Neuronal stem cell (in vitro differentiated cells): ENCODE results near the gene TVP23A.
A peak's percentile ranks its signal among the peaks of the same experiment; 100 is the strongest.

ENCODE experiments used
- DNase-seq: peaks from one replicate; pipeline ENCODE4 v3.0.0-alpha.2; 2013; ENCODE audit warnings: low spot score
- H2AFZ ChIP-seq: one replicate; pipeline ENCODE4 v1.6.1; 2013; ENCODE audit warnings: mild to moderate bottlenecking, low read length, inconsistent platforms
- H2AK5ac ChIP-seq: 2 replicates; pipeline ENCODE4 v1.6.1; 2013; ENCODE audit warnings: low read depth, mild to moderate bottlenecking, inconsistent platforms, low read length, moderate library complexity, mixed read lengths
- H2BK120ac ChIP-seq: 2 replicates; pipeline ENCODE4 v1.6.1; 2013; ENCODE audit warnings: low read depth, mild to moderate bottlenecking, inconsistent platforms, low read length, moderate library complexity, mixed read lengths
- H2BK12ac ChIP-seq: one replicate; pipeline ENCODE4 v1.6.1; 2013; ENCODE audit warnings: low read length, inconsistent platforms
- H2BK15ac ChIP-seq: 2 replicates; pipeline ENCODE4 v1.6.1; 2013; ENCODE audit warnings: mild to moderate bottlenecking, low read length, inconsistent platforms, mixed read lengths
- H2BK5ac ChIP-seq: one replicate; pipeline ENCODE4 v1.6.1; 2013; ENCODE audit warnings: inconsistent platforms, mild to moderate bottlenecking, low read length, moderate library complexity
- H3K14ac ChIP-seq: one replicate; pipeline ENCODE4 v1.6.1; 2013; ENCODE audit warnings: low read length, inconsistent platforms
- H3K18ac ChIP-seq: 2 replicates; pipeline ENCODE4 v1.6.1; 2013; ENCODE audit warnings: low read length, inconsistent platforms
- H3K23ac ChIP-seq: 2 replicates; pipeline ENCODE4 v1.6.1; 2013; ENCODE audit warnings: low read depth, mild to moderate bottlenecking, mixed read lengths, low read length, inconsistent platforms; ENCODE audit not compliant: poor library complexity
- H3K27ac ChIP-seq: replicated peaks from 3 replicates; pipeline ENCODE4 v1.5.1; 2013; ENCODE audit warnings: low read length, inconsistent platforms
- H3K27me3 ChIP-seq, 3 experiments: 2 replicates each; pipeline ENCODE4 v1.6.1; 2013; ENCODE audit warnings: low read length in 3 of 3, mild to moderate bottlenecking in 2 of 3, inconsistent platforms in 1 of 3, low read depth in 1 of 3, mixed read lengths in 1 of 3, moderate library complexity in 1 of 3; ENCODE audit not compliant: control insufficient read depth in 3 of 3, insufficient read depth in 3 of 3
- H3K36me3 ChIP-seq, 2 donors: replicated peaks in 1 of 2; 2 replicates each; pipeline ENCODE4 v1.6.1; 2013; ENCODE audit warnings: low read length in 2 of 2; ENCODE audit not compliant: control insufficient read depth in 2 of 2, insufficient read depth in 2 of 2
- H3K4ac ChIP-seq: 2 replicates; pipeline ENCODE4 v1.6.1; 2013; ENCODE audit warnings: inconsistent platforms, mild to moderate bottlenecking, low read length, moderate library complexity
- H3K4me1 ChIP-seq, 2 donors: 1 replicate in 1 of 2; 2 replicates in 1 of 2; pipeline ENCODE4 v1.6.1; 2013; ENCODE audit warnings: low read length in 2 of 2, low read depth in 1 of 2; ENCODE audit not compliant: control insufficient read depth in 2 of 2, insufficient read depth in 1 of 2
- H3K4me2 ChIP-seq: one replicate; pipeline ENCODE4 v1.6.1; 2013; ENCODE audit warnings: mild to moderate bottlenecking, low read length, inconsistent platforms; ENCODE audit not compliant: insufficient read depth, poor library complexity, severe bottlenecking
- H3K4me3 ChIP-seq, 2 donors: 2 replicates each; pipeline ENCODE4 v1.5.1; 2013; ENCODE audit warnings: low read length in 2 of 2, mild to moderate bottlenecking in 2 of 2, inconsistent platforms in 1 of 2, moderate library complexity in 1 of 2
- H3K79me1 ChIP-seq: one replicate; pipeline ENCODE4 v1.6.1; 2013; ENCODE audit warnings: low read depth, mild to moderate bottlenecking, inconsistent platforms, low read length, moderate library complexity
- H3K9ac ChIP-seq: one replicate; pipeline ENCODE4 v1.6.1; 2013; ENCODE audit warnings: mild to moderate bottlenecking, low read depth, low read length, inconsistent platforms; ENCODE audit not compliant: poor library complexity
- H3K9me3 ChIP-seq, 2 donors: replicated peaks in 1 of 2; 2 replicates each; pipeline versions ENCODE3 to v1.6.1; 2013; ENCODE audit warnings: low read length in 2 of 2, mild to moderate bottlenecking in 2 of 2, inconsistent platforms in 1 of 2, low read depth in 1 of 2, mixed read lengths in 1 of 2, moderate library complexity in 1 of 2; ENCODE audit not compliant: control insufficient read depth in 2 of 2, insufficient read depth in 1 of 2
- H4K8ac ChIP-seq: one replicate; pipeline ENCODE4 v1.6.1; 2013; ENCODE audit warnings: low read depth, mild to moderate bottlenecking, inconsistent platforms, low read length, moderate library complexity
- H4K91ac ChIP-seq: one replicate; pipeline ENCODE4 v1.6.1; 2013; ENCODE audit warnings: low read length, low read depth, mild to moderate bottlenecking, inconsistent platforms; ENCODE audit not compliant: poor library complexity
- WGBS, 2 donors: extraction: QIAGEN DNeasy Blood & Tissue Kit; methylation state at CpG; one replicate each; pipeline ENCODE4 v1.1.7; 2013; ENCODE audit warnings: missing lambda C conversion rate in 2 of 2, mixed read lengths in 1 of 2; ENCODE audit not compliant: insufficient read length in 2 of 2, insufficient replicate concordance in 1 of 2; ENCODE audit errors: extremely low coverage in 2 of 2; 5-methylcytosine and 5-hydroxymethylcytosine counted together

Gene TVP23A

GRCh38 chr16:10740000-10740844 is 78.4 kb downstream of the TVP23A start:
- Histone ChIP-seq H3K27ac (no peak overlapping the region), H2AFZ (no peak overlapping the region), H3K79me1 (no peaks in the 10 kb centered on the region), H3K27me3 (no peaks in the 10 kb centered on the region), H3K23ac (no peak overlapping the region), H2BK15ac (no peak overlapping the region), H4K91ac (no peak overlapping the region), H3K4me3 (no peak overlapping the region), H2BK12ac (no peak overlapping the region), H3K4ac (no peak overlapping the region), H4K8ac (no peak overlapping the region), H3K4me2 (no peak overlapping the region), H2BK5ac (no peak overlapping the region), H3K36me3 (no peaks in the 10 kb centered on the region), H3K9me3 (no peaks in the 10 kb centered on the region), H3K9ac (peak overlapping the region; percentile 63), H2AK5ac (no peak overlapping the region), H3K4me1 (peaks cover 2 to 3% of the 10 kb centered on the region in 2 donors), H3K18ac (no peak overlapping the region), H2BK120ac (no peak overlapping the region), H3K14ac (no peak overlapping the region)
- WGBS, 2 donors = no CpG with 5 or more reads among the region's 10 CpGs
- DNase-seq = no peak

- no peaks in the 10 kb centered on the region for H3K79me1 ChIP-seq
- H2AFZ ChIP-seq = no peak overlapping the region
- H3K14ac ChIP-seq = no peak overlapping the region
- H2BK15ac ChIP-seq = no peak overlapping the region
- H3K27me3 ChIP-seq = no peaks in the 10 kb centered on the region
- H3K18ac ChIP-seq = no peak overlapping the region
- H3K4me2 ChIP-seq = no peak overlapping the region
- H2BK12ac ChIP-seq = no peak overlapping the region
- no peak for DNase-seq
- H3K23ac ChIP-seq = no peak overlapping the region
- no peak overlapping the region for H4K8ac ChIP-seq
- no peak overlapping the region for H3K4me3 ChIP-seq
- H3K27ac ChIP-seq = no peak overlapping the region
- peak overlapping the region; percentile 86 for H2AK5ac ChIP-seq
- no peaks in the 10 kb centered on the region for H3K36me3 ChIP-seq
- no peak overlapping the region for H3K4ac ChIP-seq
- WGBS, 2 donors = no CpG with 5 or more reads among the region's 12 CpGs
- H2BK5ac ChIP-seq = no peak overlapping the region
- no peak overlapping the region for H4K91ac ChIP-seq
- peaks cover 0 to 2% of the 10 kb centered on the region in 2 donors for H3K4me1 ChIP-seq
- peak overlapping the region; percentile 0 for H3K9ac ChIP-seq
- no peak overlapping the region for H2BK120ac ChIP-seq
- H3K9me3 ChIP-seq = no peaks in the 10 kb centered on the region
Measured at GRCh38 chr16:10738231-10739077, 80.1 kb downstream of the TVP23A start.

- H3K27me3 ChIP-seq = no peaks in the 10 kb centered on the region
- H3K27ac ChIP-seq = no peak overlapping the region
- no peak overlapping the region for H2BK12ac ChIP-seq
- no peak overlapping the region for H2AK5ac ChIP-seq
- H3K9ac ChIP-seq = no peak overlapping the region
- H3K79me1 ChIP-seq = no peaks in the 10 kb centered on the region
- no CpG with 5 or more reads among the region's 12 CpGs for WGBS, 2 donors
- H2AFZ ChIP-seq = peak overlapping the region; percentile 82
- H3K4me3 ChIP-seq = no peak overlapping the region
- no peak overlapping the region for H3K4me2 ChIP-seq
- no peak overlapping the region for H2BK120ac ChIP-seq
- H3K36me3 ChIP-seq = no peaks in the 10 kb centered on the region
- H2BK15ac ChIP-seq = no peak overlapping the region
- DNase-seq = peak; percentile 69
- H2BK5ac ChIP-seq = no peak overlapping the region
- H3K4ac ChIP-seq = no peak overlapping the region
- H3K9me3 ChIP-seq = no peaks in the 10 kb centered on the region
- no peak overlapping the region for H3K23ac ChIP-seq
- H3K4me1 ChIP-seq = no peaks in the 10 kb centered on the region
- no peak overlapping the region for H3K18ac ChIP-seq
- H3K14ac ChIP-seq = no peak overlapping the region
- no peak overlapping the region for H4K8ac ChIP-seq
- no peak overlapping the region for H4K91ac ChIP-seq
Measured at GRCh38 chr16:10737068-10737625, 81.4 kb downstream of the TVP23A start.

GRCh38 chr16:10731790-10732189 is 86.8 kb downstream of the TVP23A start:
- H3K4ac ChIP-seq = no peak overlapping the region
- no peaks in the 10 kb centered on the region for H3K27me3 ChIP-seq
- H3K9me3 ChIP-seq = peaks cover 0 to 3% of the 10 kb centered on the region in 2 donors
- no peak overlapping the region for H2BK15ac ChIP-seq
- no peak overlapping the region for H4K8ac ChIP-seq
- H3K36me3 ChIP-seq = no peaks in the 10 kb centered on the region
- no peak overlapping the region for H3K27ac ChIP-seq
- H3K4me2 ChIP-seq = no peak overlapping the region
- no peak overlapping the region for H2BK5ac ChIP-seq
- no peak overlapping the region for H3K9ac ChIP-seq
- no peak overlapping the region for H2BK120ac ChIP-seq
- no CpG with 5 or more reads among the region's 7 CpGs for whole genome bisulfite sequencing, 2 donors
- no peak overlapping the region for H3K23ac ChIP-seq
- H3K4me1 ChIP-seq = no peaks in the 10 kb centered on the region
- no peak overlapping the region for H2AFZ ChIP-seq
- H4K91ac ChIP-seq = no peak overlapping the region
- H3K4me3 ChIP-seq = peak overlapping the region in 1 of 2 donors; percentile 65
- no peaks in the 10 kb centered on the region for H3K79me1 ChIP-seq
- H2AK5ac ChIP-seq = no peak overlapping the region
- H3K14ac ChIP-seq = no peak overlapping the region
- no peak overlapping the region for H3K18ac ChIP-seq
- no peak overlapping the region for H2BK12ac ChIP-seq
- no peak for DNase-seq
